HG03066 (cell line): ENCODE data around the gene IRAK3.
"Not testable (repeated sequence)": the region's sequence is repeated elsewhere in the genome, so short reads cannot be mapped to it uniquely, and the experiment has no call there.

Experiments
- ATAC-seq: cut with Tn5 transposase; IDR thresholded peaks from one replicate; pipeline ENCODE4 v1.9.1; 2021; ENCODE audit warnings: low read depth; ENCODE audit not compliant: unreplicated experiment

IRAK3 gene

DNA sequence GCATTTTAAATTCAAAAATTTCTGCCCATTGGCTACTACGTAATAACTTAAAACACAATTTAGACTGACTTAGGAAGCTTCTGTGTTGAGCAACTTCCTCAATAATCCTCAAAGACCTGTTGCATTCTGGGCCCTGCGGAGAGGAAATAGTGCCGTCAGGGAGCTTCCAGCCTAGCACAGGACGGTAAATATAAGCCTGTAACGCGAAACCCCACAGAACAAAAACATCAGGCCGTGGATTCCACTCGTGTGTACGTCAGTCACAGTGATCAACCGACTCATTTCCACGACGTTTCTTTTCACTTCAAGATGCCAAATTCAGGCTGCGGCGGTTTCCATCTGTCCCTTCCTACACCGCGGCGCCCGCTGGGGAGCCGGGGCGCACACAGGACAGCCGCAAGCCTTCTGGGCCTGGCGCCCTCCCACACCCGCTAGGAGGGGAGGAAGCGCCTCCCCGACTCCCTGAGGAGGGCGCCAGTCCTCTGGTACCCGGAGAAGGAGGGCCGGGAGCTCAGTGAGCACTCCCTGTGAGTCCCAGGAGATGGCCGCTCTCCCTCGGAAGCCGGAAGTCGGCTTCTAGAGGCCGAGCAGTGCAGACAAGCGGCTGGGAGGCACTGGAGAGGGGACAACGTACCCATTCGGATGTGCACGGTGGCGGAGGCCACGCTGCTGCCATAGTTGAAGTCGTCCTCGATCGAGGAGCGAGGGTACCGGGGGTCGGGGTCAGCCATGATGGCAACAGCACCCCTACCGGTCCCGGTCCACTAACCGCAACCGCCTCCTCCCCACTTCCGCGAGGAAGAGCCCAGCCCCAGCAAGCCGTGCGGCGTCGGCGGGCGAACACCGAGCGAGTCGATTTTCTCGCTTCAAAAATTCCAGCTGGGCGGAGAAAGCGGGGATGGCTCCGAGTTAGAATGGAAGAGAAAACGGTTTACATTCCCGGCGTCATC lies 19.5 kb upstream of the IRAK3 start, which contains the start of gene TMBIM4:
TMBIM4 (minus strand) TSS at position 776 of the 950 bp plus-strand sequence; CDS start at position 731, 45 bp downstream.
- peak; percentile 85 for ATAC-seq

DNA sequence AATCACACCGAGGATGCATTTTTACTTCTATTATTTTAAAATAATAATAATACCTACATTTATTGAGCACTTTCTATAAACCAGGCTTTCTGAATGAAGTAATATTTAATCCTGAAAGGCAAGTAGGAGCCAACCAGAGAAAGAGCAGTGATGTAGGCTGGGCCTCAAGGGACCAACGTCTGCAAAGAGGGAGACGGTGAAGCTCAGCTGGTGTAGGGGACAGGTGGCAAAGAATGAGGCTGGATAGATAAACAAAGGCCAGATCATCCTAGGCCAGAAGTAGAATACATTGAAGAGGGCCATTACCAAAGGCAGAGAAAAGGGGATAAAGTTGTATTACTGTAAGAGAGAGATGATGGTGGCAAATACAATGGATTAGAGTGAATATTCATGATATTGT lies 18.4 kb upstream of the IRAK3 start:
- no peak for ATAC-seq

DNA sequence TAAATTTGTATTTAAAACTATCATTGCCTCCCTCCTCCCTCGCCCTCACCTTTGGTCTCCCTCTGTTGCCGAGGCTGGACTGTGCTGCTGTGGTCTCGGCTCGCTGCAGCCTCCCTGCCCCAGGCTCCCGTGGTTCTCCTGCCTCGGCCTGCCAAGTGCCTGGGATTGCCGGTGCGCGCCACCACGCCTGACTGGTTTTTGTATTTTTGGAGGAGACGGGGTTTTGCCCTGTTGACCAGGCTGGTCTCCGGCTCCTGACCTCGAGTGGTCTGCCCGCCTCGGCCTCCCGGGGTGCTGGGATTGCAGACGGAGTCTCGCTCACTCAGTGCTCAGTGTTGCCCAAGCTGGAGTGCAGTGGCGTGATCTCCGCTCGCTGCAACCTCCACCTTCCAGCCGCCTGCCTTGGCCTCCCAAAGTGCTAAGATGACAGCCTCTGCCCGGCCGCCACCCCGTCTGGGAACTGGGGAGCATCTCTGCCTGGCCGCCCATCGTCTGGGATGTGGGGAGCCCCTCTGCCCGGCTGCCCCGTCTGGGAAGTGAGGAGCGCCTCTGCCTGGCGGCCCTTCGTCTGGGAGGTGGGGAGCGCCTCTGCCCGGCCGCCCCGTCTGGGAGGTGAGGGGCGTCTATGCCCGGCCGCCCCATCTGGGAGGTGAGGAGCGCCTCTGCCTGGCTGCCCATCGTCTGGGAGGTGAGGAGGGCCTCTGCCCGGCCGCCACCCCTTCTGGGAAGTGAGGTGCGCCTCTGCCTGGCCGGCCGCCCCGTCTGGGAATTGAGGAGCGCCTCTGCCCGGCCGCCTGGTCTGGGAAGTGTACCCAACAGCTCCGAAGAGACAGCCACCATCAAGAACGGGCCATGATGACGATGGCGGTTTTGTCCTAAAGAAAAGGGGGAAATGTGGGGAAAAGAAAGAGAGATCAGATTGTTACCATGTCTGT lies 14.4 kb upstream of the IRAK3 start:
- ATAC-seq = not testable (repeated sequence)

DNA sequence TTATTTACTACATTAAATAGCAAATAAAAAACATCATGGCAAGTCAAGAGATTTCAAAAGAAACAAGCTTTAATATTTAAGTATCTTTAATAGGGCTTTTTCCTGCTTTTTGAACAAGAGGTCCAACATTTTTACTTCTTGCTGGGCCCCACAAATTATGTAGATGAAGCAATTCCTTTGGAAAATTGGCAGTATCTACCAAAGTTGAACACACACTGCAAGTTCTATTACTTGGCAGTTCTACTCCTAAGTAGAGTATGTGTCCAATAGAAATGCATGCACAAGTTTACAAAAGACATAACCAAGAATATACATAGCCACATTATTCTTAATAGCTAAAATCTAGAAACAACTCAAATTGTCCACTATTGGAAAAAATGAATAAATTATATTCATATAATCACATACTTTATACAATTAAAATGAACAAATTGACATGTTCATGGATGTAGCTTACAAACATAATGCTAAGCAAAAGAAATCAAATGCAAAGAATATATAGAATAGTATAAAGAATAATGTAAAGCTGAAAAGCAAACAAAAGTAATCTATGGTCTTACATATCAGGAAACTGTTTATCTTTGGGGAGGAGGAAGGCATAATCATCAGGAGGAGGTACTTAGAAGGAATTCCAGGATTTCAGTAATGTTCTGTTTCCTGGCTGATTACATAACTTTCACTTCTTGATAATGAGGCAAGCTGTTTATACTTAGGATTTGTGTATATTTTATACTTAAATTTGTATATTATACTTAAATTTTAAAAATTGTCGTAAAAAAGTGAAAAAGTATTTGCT lies 12.7 kb upstream of the IRAK3 start:
- ATAC-seq = no peak

DNA sequence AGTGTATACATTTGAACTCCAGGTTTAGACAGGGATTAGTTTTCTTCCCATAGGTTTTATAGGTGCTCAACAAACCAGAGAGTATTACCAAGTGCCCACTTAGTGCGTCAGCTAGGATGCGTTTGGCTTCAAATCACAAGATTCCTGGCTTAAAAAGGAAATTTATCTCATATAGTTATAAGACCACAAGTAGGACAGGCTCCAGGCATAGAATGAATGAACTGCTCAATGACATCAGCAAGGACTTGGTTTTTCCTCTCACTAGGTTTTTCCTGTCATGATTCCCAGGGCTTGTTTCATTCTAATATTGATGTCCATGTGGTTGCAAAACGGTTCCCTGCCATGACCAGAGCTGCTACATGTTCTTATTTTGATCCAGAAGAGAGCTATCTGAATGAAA lies 6.1 kb upstream of the IRAK3 start:
- no peak for ATAC-seq

DNA sequence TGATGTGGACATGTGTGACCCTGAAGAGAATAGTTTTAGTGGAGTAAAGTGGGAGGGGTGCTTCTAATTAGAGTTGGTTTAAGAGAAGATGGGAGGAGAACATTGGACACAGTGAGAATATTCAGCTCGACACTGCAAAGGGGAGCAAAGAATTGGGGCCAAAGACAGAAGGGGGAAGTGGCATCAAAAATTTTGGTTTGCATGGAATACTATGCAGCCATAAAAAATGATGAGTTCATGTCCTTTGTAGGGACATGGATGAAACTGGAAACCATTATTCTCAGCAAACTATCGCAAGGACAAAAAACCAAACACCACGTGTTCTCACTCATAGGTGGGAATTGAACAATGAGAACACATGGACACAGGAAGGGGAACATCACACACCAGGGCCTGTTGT lies 4.2 kb upstream of the IRAK3 start:
- ATAC-seq = not testable (repeated sequence)

DNA sequence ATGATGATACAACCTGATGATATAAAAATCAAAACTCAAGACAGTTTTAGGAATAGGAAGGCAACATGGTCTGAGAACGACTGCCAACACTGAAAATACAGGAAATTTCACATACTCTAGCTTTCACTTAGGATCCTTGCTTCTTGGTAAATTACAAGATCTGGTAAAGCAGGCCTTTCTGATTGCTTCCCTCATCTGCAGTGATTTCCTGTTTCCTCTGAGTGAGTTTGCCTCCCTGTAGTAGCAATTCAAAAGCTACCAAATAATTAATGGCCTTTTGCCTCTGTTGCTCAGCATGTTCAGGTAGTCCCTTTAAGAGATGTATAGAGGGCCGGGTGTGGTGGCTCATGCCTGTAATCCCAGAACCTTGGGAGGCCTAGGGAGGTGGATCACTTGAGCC lies 2.0 kb upstream of the IRAK3 start:
- no peak for ATAC-seq

DNA sequence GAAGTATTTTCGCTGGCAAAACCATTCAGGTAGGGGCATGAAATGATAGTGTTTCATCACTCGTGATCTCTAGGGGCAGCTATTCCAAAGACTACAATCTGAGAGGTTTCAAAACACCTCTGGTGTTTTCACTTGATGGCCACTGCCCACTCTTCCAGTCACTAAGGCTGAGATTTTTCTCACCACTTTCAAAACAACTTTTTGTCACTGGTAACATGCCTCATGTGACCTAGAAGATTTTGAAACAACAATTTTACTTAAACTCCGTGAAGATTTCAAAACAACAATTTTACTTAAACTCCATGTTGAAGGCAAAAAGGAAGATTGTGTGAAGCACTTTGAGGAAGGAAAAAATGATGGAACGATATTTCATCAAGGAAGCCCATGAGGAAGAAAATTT lies 1.2 kb upstream of the IRAK3 start:
- ATAC-seq = no peak

DNA sequence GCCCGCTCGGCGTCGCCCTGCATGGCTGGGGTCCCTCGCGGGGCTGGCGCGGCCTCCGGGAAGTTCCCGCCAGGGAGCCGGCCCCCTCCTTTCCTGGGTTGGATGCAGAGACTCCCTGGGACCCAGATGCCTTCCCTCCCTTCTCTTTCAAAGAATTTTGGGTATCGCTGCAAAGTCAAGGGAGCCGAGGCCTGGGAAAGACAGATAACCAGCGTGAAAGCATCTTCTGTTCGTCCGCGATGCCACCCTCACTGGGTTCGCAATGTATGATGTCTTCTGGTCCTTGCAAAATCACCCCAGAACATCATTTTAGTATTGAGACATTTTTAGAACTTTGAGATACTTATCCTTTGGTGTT lies 451 bp downstream of the IRAK3 start:
- ATAC-seq = peak; percentile 1

DNA sequence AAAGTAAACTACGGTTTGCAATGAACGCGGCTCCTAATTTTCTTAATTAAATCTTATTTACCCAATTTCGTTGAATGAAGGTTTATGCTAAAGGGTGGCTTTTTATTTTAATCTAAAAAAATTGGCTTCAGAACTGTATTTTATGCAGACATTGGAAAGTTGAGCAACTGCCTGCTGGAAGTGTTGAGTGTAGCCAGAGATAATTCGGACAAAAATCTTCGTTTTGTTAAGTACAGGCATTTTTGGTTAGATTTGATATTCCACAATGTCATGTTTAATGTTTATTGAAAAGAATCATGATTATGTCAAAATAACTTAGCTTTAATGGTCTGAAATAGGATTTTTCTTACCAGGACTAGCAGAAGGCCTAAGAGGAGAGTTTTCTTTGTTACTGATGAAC lies 875 bp downstream of the IRAK3 start:
- no peak for ATAC-seq

DNA sequence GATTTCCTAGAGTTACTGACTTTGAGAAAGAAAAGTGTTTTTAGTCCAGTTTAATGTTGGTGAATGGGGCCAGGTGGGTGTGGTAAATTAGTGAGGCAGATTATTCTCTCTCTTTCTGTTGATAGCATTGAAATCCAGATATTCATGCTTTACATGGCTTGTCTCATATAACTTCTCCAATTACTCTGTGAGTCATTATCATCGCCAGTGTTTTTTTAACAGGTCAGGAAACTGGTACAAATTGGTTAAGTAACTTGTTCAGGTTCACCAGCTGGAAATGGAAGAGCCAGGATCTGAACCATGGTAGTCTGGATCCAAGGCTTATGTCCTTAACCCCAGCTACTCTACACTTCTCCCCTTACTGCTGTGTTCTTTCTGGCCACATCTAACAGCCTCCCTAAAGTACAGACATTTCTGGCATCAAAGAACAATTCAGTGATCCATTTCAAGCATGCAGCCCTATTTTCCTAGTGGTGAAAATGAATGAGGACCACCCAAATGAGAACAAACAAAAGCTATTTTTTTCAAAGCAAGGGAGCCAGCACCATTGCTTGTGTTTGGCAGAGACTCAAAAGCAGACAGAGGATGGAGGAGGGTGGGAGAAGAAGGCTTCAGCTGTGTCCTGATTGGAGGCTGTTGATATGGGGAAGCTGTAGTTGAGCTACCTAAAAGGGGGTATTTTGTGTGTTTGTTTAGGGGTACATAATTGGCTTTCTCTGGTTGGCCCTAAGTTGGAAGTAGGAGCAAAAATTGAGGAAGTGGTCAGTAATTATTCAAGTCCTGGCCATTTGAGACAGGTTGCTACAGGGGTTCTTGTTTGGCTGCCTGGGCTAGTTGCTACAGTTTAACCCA lies 1.7 kb downstream of the IRAK3 start:
- no peak for ATAC-seq

DNA sequence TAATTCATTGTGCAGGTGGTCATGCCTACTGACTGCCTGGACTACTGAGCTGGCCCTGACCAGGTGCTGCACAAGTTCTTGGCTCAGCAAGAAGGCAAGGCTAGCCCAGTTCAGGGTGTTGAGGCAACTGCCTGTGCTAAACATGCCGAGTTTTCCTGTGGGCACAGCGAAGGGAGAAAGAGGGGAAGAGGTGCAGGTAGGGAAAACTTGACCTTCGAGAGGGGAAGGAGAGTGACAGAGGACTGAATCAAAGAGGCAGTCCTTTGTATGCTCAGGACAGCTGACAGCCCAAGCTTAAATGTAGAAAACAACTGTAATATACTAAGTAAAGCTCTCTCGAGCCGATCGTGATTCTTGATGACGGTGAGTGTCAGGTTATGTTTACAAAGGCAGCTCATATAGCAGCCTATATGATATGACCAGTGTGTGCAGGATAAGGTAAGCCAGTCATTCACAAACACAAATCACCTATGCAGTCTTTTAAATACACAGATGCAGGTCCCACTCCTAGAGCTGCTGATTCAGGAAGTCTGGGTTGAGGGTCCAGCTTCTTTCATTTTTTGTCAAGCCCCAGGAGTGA lies 2.6 kb downstream of the IRAK3 start:
- no peak for ATAC-seq

DNA sequence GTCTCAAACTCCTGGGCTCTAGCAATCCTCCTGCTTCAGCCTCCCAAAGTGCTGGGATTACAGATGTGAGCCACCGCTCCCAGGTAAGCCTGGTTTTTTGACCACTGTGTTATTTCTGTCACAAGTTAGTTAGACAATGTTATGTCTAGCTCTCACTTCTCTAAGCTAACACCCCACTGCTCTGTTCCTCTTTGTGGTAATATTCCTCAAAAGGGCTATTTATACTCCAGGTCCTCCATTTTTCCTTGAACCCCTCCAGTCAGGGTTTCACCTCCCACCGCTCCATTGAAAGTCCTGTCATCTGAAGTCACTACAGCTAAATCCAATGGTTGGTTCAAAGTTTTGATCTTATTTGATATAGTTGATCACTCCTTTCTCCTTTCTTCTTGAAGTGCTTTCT lies 5.1 kb downstream of the IRAK3 start:
- no peak for ATAC-seq

DNA sequence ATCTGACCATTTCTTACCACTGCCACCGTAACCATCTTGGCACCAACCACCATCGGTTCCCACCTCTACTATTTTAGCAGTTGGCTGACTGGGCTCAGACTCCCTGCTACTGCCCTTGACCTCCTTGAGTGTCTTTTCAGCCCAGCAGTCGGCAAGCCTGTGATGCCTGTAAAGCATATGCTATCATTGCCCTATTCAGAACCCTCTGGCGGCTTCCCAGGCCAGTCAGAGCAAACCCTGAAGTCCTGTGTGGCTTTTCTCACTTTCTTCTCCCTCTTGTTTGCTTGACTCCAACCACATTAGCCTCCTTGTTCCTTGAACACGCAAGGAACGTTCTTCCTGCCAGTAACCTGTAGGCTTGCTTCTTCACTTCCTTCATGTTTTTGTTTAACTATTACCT lies 6.2 kb downstream of the IRAK3 start:
- ATAC-seq = no peak

DNA sequence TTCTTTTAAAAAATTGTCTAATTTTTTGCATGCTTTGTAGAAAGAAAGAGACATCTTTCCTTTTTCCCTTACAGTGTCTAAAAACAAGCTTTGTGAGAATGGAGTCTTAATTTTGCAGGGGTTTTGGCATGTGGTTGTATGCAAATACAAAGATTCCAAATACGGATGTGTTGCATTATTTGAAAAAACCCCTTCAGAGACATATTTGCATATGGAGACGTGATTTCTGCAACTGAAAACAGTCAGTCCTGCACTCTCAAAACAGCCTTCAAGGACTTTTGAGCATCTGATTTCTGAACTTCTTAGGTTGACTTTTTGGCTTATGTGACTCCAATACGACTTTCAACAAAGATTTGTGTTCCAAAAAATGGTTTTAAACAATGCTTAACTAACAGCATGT lies 7.8 kb downstream of the IRAK3 start:
- peak; percentile 96 for ATAC-seq

DNA sequence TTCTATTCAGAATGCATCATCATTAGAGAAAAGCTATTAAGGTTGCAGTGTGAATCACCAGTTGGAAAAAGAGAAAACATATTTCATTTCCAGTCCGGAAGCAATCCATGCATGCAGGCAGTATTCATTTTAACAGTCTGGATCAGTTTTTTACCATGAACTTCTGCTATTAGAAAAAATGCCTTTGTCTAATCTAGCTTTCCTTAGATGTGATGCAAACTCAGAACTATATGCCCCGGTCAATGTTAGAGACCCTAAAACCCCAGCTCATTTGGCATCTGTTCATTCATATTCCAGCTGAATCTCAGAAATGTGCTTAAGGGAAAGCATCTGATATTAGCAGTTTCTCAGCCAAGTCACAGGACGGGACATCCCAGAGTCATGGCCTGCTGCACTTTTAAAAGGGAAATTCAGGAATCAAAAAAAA lies 8.5 kb downstream of the IRAK3 start:
- ATAC-seq = no peak

DNA sequence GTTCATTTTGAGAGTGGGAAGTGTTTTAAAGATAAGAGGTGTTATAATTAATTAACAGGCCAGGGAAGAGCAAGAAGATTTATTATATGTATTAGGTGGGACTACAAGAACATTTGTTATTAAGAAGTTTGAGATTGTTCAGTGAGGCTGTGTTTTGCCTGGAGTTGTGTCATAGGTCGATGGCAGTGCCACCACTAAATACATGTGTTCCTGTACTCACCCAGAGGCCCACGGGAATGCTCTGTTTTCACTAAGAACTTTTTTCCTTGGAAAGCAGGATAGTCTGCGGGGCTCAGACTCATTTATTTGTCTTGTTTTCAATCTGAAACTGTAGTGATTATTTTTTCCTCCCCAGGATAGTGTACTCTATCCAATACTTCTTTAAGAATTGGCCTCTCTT lies 10.1 kb downstream of the IRAK3 start:
- ATAC-seq = no peak

DNA sequence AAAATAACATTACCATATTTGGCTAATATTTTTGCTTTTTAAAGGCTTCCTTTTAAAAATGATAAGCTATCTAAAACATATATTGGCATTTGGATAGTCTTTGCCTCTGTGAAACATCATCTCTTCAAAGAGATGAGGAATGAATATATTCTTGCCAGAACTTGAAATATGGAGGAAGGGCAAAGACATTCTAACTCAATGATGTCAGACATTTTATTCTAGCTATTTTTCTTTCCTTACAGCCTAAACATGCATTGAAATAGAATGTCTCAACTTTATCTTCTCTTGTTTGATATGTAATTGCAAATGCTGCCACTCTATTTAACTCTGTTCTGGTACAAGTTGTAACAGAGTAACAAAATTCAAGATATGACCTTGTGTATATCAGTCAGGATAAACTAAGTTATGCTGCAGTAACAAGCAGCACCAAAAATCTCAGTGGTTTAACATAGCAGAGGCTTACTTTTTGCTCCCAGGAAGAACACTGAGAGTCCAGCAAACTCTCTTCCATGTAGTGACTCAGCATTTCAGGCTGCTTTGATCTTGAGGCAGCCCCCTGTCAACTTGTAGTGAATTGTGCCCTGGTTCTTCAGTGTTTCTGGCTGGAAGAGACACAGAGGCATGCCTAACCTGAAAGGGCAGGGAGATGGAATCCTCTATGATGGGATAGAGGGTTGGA lies 11.0 kb downstream of the IRAK3 start:
- no peak for ATAC-seq

DNA sequence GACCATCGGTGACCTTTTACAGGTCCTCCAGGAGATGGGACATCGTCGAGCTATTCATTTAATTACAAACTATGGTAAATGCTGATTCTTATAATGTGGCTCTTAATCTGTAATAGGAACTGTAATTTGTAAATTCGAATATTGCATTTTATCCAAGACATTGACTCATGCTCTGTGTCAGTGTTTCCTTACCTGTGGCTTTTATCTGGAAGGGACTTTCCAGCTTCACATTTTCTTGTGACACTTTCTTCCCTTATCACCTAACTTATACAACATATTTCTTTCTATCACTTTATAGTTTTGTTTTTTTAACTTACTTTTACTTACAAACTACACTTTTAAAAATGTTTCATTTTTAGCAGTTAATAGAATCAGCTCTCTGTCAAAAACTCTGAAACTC lies 14.8 kb downstream of the IRAK3 start:
- ATAC-seq = no peak
